ENCODE measurements around the gene TSN.

DNA sequence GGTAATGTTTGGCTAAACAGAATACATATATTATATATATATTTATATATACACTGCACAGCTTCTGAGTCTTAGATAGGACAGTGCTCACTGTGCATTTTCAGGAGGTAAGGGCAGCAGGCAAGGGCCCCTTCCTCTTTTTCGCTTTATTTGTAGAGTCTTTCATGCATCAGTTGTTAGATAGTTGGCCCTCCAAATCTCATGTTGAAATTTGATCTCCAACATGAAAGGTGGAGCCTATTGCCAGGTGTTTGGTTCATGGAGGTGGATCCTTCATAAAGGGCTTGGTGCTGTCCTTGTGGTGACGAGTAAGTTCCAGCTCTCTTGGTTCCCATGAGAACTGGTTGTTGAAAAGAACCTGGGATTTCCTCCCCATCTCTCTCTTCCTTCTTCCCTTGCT lies 48.1 kb downstream of the TSN start:
- TF ChIP-seq POLR2A (IDR thresholded peaks at IDR 0.05) (no peak), CTCF (IDR thresholded peaks at IDR 0.05) (no peak), EP300 (IDR thresholded peaks at IDR 0.05) (no peak)
